ACC112 (cell line): Measurements from ENCODE around the gene ZDHHC7.

Experiments
- H2AFZ ChIP-seq: fragments of 200-600 bp; sonication (generic); one replicate; pipeline ENCODE4 v1.6.0; 2017; ENCODE audit warnings: antibody characterized with exemption, low read length; ENCODE audit not compliant: unreplicated experiment
- H3K27ac ChIP-seq: fragments of 200-600 bp; sonication (generic); 2 replicates; pipeline ENCODE4 v1.5.1; 2014; ENCODE audit warnings: low read depth, mild to moderate bottlenecking, antibody characterized with exemption, low read length, moderate library complexity
- H3K27me3 ChIP-seq: fragments of 200-600 bp; sonication (generic); 2 replicates; pipeline ENCODE4 v1.6.1; 2014; ENCODE audit warnings: mild to moderate bottlenecking, antibody characterized with exemption, low read length, moderate library complexity, mixed read lengths; ENCODE audit not compliant: insufficient read depth
- H3K36me3 ChIP-seq: fragments of 200-600 bp; sonication (generic); 2 replicates; pipeline ENCODE4 v1.6.1; 2016; ENCODE audit warnings: mild to moderate bottlenecking, antibody characterized with exemption, low read length, moderate library complexity, mixed read lengths; ENCODE audit not compliant: insufficient read depth
- H3K4me1 ChIP-seq: fragments of 200-600 bp; sonication (generic); one replicate; pipeline ENCODE4 v1.6.1; 2016; ENCODE audit warnings: low read length, mixed read lengths; ENCODE audit not compliant: insufficient read depth, unreplicated experiment, control insufficient read depth
- H3K4me3 ChIP-seq: fragments of 200-600 bp; sonication (generic); 2 replicates; pipeline ENCODE4 v1.5.1; 2014; ENCODE audit warnings: mild to moderate bottlenecking, low read depth, low read length
- H3K79me2 ChIP-seq: fragments of 200-600 bp; sonication (generic); one replicate; pipeline ENCODE4 v1.6.0; 2016; ENCODE audit warnings: low read length; ENCODE audit not compliant: control insufficient read depth, unreplicated experiment, insufficient read depth

ZDHHC7 gene

DNA sequence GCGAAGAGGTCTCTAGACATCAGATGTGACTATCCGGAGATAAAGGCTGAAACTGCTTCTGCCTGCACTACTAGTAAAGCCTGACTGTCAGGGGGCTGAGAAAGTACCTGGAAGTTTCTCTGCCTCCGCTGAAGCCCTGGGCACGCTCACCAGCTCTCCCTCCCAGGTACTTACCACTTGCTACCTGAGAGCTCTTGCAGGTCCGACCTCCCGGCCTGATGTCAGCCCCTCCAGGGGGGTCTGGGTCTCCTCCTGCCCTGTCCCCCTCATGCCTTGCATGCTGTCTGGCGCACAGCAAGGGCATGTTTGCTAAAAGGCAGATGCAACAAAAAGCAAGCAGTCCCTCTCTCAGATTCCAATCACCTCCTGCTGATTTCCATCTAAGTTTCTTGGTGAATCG, 17.4 kb downstream of the ZDHHC7 start:
- H3K36me3 ChIP-seq, result peaks cover 16% of the 10 kb centered on the region; the same call in 1 of the 2 replicates
- no peaks in the 10 kb centered on the region for H3K27me3 ChIP-seq
- H3K4me1 ChIP-seq, result peaks cover 36% of the 10 kb centered on the region
- no peak overlapping the region for H3K4me3 ChIP-seq
- peaks cover 54% of the 10 kb centered on the region for H3K79me2 ChIP-seq
- peak overlapping the region; percentile 97 for H3K27ac ChIP-seq
- H2AFZ ChIP-seq, result no peak overlapping the region

- Histone ChIP-seq H3K79me2 (peaks cover 44% of the 10 kb centered on the region), H3K4me1 (peaks cover 36% of the 10 kb centered on the region), H3K27ac (peak overlapping the region; percentile 36; the same call in 1 of the 2 replicates)
Observed at GRCh38 chr16:84992717-84993075, 18.6 kb downstream of the ZDHHC7 start.

DNA sequence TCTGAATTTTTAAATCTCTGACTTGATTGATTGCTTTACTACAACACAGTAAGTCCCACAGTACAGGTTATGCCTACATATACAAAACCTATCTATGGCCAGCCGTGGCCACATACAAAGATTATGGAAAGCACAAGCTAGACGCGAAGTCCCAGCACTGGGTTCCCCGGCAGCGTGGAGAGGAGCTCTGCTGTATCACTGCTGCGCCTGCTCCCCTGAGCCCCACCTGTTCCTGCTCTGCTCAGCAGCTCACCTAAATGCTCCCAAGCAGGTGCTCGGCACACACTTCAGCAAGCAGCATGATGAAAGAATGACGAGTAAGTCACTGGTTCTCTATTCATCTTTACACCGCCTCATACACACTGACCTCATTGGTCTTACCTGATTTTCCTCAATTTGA, 20.6 kb downstream of the ZDHHC7 start:
- Histone ChIP-seq H3K36me3 (peaks cover 26% of the 10 kb centered on the region; the same call in 1 of the 2 replicates), H3K4me1 (peaks cover 42% of the 10 kb centered on the region), H3K79me2 (peaks cover 45% of the 10 kb centered on the region), H3K27ac (no peak overlapping the region), H3K4me3 (no peak overlapping the region), H3K27me3 (no peaks in the 10 kb centered on the region), H2AFZ (no peak overlapping the region)

More at GRCh38 chr16:84992717-84993075, 18.6 kb downstream of the ZDHHC7 start:
- no peak overlapping the region for H2AFZ ChIP-seq
- H3K4me3 ChIP-seq, result no peak overlapping the region
- no peaks in the 10 kb centered on the region for H3K27me3 ChIP-seq
- peaks cover 24% of the 10 kb centered on the region; the same call in 1 of the 2 replicates for H3K36me3 ChIP-seq

- H3K4me1 ChIP-seq, result peaks cover 38% of the 10 kb centered on the region
- H2AFZ ChIP-seq, result no peak overlapping the region
- H3K4me3 ChIP-seq, result no peak overlapping the region
- H3K79me2 ChIP-seq, result peaks cover 43% of the 10 kb centered on the region
- H3K27me3 ChIP-seq, result no peaks in the 10 kb centered on the region
- H3K27ac ChIP-seq, result no peak overlapping the region
- H3K36me3 ChIP-seq, result peaks cover 22% of the 10 kb centered on the region; the same call in 1 of the 2 replicates
Observed at GRCh38 chr16:84989749-84990620, 21.4 kb downstream of the ZDHHC7 start.

GRCh38 chr16:84988328-84989080, 22.8 kb downstream of the ZDHHC7 start:
- no peaks in the 10 kb centered on the region for H3K27me3 ChIP-seq
- H3K79me2 ChIP-seq, result peaks cover 44% of the 10 kb centered on the region
- H3K36me3 ChIP-seq, result peaks cover 16% of the 10 kb centered on the region; the same call in 1 of the 2 replicates
- H3K27ac ChIP-seq, result no peak overlapping the region
- peaks cover 36% of the 10 kb centered on the region for H3K4me1 ChIP-seq
- no peak overlapping the region for H2AFZ ChIP-seq
- no peak overlapping the region for H3K4me3 ChIP-seq

DNA sequence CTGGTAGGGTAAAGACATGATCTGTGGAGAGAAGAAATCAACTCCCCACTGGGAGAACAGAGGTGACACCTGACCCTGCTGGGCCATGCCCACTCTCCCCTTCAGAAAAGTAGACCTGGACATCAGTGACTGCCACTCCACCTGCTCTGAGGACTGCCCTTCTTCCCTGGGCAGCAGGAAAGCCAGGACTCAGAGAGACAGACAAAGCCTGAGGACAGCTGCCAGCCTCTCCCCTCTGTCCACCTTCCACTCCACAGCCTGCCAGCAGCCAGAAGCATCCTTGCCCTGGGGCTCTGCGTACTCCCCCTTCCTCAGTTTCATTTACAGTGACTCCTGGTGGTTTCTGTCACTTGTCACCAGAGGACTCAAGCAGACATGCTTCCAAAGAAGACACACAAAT, 24.5 kb downstream of the ZDHHC7 start:
- Histone ChIP-seq H3K4me3 (no peak overlapping the region), H3K27ac (0 out of 2 replicates have a peak overlapping the region, but pooled peaks have one; percentile 81), H2AFZ (no peak overlapping the region), H3K27me3 (no peaks in the 10 kb centered on the region), H3K4me1 (peaks cover 29% of the 10 kb centered on the region), H3K79me2 (peaks cover 49% of the 10 kb centered on the region), H3K36me3 (peaks cover 16% of the 10 kb centered on the region; the same call in 1 of the 2 replicates)

DNA sequence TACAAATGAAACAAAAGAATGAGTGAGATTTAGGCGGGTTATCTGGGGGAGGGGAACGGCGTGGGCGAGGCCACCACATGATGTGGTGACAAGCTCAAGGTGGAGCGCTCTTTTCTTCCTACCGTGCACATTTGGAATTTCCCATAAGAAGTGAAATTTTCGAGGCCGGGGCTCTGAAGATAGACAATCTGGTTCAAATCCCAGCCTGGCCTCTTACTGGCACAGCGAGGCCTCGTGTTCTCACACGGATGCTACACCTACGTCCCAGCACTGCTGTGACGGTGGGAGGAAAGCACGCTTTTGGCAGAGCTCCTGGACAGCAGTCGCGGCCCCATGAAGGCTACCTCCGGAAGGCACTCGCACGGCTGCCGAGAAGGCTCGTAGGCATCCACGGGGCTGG, 25.2 kb downstream of the ZDHHC7 start:
- Histone ChIP-seq H3K79me2 (peaks cover 49% of the 10 kb centered on the region), H3K4me3 (no peak overlapping the region), H3K27me3 (no peaks in the 10 kb centered on the region), H3K4me1 (peaks cover 29% of the 10 kb centered on the region), H2AFZ (no peak overlapping the region), H3K36me3 (peaks cover 18% of the 10 kb centered on the region; the same call in 1 of the 2 replicates), H3K27ac (peak overlapping the region; percentile 81)

GRCh38 chr16:84985079-84986065, 26.0 kb downstream of the ZDHHC7 start:
- peaks cover 21% of the 10 kb centered on the region; the same call in 1 of the 2 replicates for H3K36me3 ChIP-seq
- H3K27ac ChIP-seq, result peak overlapping the region; percentile 85
- no peak overlapping the region for H2AFZ ChIP-seq
- H3K4me3 ChIP-seq, result no peak overlapping the region
- H3K27me3 ChIP-seq, result no peaks in the 10 kb centered on the region
- H3K4me1 ChIP-seq, result peaks cover 29% of the 10 kb centered on the region
- peaks cover 44% of the 10 kb centered on the region for H3K79me2 ChIP-seq

GRCh38 chr16:84982434-84982833, 28.9 kb downstream of the ZDHHC7 start:
- peaks cover 51% of the 10 kb centered on the region for H3K4me1 ChIP-seq
- no peak overlapping the region for H3K4me3 ChIP-seq
- H3K27me3 ChIP-seq, result no peaks in the 10 kb centered on the region
- no peak overlapping the region for H2AFZ ChIP-seq
- no peak overlapping the region for H3K27ac ChIP-seq
- peaks cover 17% of the 10 kb centered on the region for H3K36me3 ChIP-seq
- peaks cover 36% of the 10 kb centered on the region for H3K79me2 ChIP-seq

DNA sequence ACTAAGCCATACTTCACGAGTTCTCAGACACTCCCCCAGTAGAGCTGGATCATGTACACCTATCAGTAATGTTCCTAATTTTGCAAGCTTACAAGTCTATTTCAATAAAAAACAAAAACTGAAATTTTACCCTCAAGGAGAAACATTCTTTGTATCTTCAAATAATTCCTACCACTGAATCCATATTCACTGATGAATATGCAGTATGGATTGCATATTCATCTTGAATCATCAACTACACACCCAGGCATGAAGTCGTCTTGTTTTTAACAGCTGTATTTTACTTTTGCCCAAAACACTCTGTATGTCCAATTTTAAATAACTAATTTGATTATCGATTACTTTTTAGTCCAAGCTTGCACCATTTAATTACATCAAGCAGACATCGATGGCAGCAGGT, 31.8 kb downstream of the ZDHHC7 start:
- H3K36me3 ChIP-seq, result peaks cover 27% of the 10 kb centered on the region
- peaks cover 39% of the 10 kb centered on the region for H3K4me1 ChIP-seq
- H3K27me3 ChIP-seq, result no peaks in the 10 kb centered on the region
- no peak overlapping the region for H3K4me3 ChIP-seq
- H3K27ac ChIP-seq, result peak overlapping the region; percentile 38
- peaks cover 15% of the 10 kb centered on the region for H3K79me2 ChIP-seq
- H2AFZ ChIP-seq, result no peak overlapping the region
